ENCODE measurements around the gene COTL1. TPM values are rescaled to one million over a fixed set of nuclear protein-coding genes. Genes with fewer than 3 reads are reported as not detected.
A peak's percentile ranks its signal among the peaks of the same experiment; 100 is the strongest.

The COTL1 gene
- total and polyA plus RNA-seq, 9 of the 15 experiments (the other 6 are each of a cell fraction or from before 2014, with no cell fraction given) = 27.7 to 185 (median 72.5) TPM

DNA sequence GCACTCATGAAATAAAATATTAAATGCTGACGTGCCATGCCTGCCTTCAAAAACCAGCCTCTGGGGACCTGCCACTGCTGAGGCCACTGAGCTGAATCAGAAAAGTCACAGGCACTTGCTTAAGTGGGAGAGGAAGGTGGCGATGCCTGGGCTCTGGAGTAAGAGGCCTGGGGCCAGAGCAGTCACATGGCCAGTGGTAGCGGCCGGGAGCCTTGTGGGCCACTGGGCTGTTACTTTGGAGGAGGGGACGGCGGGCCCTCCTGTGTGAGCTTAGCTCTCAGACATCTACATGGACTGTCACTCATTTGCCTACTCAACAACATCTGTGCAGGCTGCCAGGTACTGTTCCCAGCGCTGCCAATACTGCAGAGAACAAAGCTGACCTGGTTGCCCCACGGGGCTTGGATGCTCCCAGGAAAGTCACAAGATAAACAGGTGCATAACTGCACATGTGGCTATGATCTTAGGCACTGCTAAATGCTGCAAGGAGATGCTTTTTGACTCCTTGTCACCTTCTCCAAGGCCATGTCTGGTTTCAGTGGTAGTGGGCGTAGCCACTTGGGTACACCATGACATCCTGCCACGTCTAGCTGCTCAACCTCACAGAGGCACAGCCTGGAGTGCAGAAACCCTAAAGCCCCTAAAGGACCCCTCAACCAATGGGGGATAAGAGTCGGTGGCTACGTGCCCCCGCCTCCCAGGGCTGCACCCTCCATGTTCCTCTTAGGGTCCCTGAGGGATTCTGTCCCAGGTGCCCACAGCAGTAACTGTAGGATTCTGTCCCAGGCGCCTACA, 11.6 kb downstream of the COTL1 start:
- Histone ChIP-seq H4K20me1 (replicated peaks; ENCODE audit: control insufficient read depth, insufficient read depth, low read length) (no peaks in the 10 kb centered on the region), H3K9ac (ENCODE audit: insufficient read depth in 1 of 2, low read depth in 2 of 2, low read length in 2 of 2) (peak overlapping the region in 1 of 2 experiments; percentile 23; a peak in 1 of 4 replicates), H3K27me3 (ENCODE audit: control insufficient read depth in 2 of 2, insufficient read depth in 2 of 2, low read length in 2 of 2) (no peaks in the 10 kb centered on the region), H3K9me1 (ENCODE audit: control insufficient read depth, insufficient read depth, low read length) (no peaks in the 10 kb centered on the region), H2AFZ (ENCODE audit: low read depth, low read length) (no peak overlapping the region), H3K4me3 (no peak overlapping the region), H3K79me2 (ENCODE audit: control insufficient read depth, insufficient read depth, low read length) (peaks cover 82% of the 10 kb centered on the region), H3K36me3 (ENCODE audit: control insufficient read depth, insufficient read depth, low read length) (peaks cover 21% of the 10 kb centered on the region), H3K4me1 (replicated peaks in 1 of 2; ENCODE audit: control insufficient read depth in 2 of 2, insufficient read depth in 2 of 2, low read length in 2 of 2) (peaks cover 47 to 51% of the 10 kb centered on the region in 2 experiments), H3K9me3 (replicated peaks; ENCODE audit: control insufficient read depth, insufficient read depth, low read depth, low read length) (peaks cover 3% of the 10 kb centered on the region), H3K27ac (ENCODE audit: extremely low read depth, low read depth, low read length) (0 out of 3 replicates have a peak overlapping the region, but pooled peaks have one; percentile 53), H3K4me2 (ENCODE audit: insufficient read depth, low read length) (no peak overlapping the region)
- POLR2A ChIA-PET = interaction anchor here (0.6 to 0.7 kb wide), 4 partner anchors 9 to 451 kb away, joined by 3 to 5 read pairs (median 4); no protein-coding TSS in a partner anchor
- FAIRE-seq (no peak), ATAC-seq (no peak), DNase-seq (ENCODE audit: extremely low read depth in 1 of 4, low spot score in 3 of 4) (no peak)
- WGBS (ENCODE audit: insufficient coverage, low coverage, missing lambda C conversion rate) = 90% methylated on average over 12 of the region's 14 CpGs
- TF ChIP-seq E2F8 (IDR thresholded peaks at IDR 0.05; ENCODE audit: low read depth, partially characterized antibody) = no peak
- TF ChIP-seq, protein P1, sequence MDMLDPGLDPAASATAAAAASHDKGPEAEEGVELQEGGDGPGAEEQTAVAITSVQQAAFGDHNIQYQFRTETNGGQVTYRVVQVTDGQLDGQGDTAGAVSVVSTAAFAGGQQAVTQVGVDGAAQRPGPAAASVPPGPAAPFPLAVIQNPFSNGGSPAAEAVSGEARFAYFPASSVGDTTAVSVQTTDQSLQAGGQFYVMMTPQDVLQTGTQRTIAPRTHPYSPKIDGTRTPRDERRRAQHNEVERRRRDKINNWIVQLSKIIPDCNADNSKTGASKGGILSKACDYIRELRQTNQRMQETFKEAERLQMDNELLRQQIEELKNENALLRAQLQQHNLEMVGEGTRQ (CRISPR knock-in tag; IDR thresholded peaks at IDR 0.05) = no peak
- TF ChIP-seq MAX (CRISPR knock-in tag; IDR thresholded peaks at IDR 0.05) = 0 out of 2 replicates have a peak, but pooled peaks have one; percentile 27
- no peak for TF ChIP-seq MTF1 (CRISPR knock-in tag; IDR thresholded peaks at IDR 0.05; ENCODE audit: borderline replicate concordance)
- TF ChIP-seq CEBPG (CRISPR knock-in tag; IDR thresholded peaks at IDR 0.05) = no peak
- no peak for TF ChIP-seq CEBPG (tag; conservative IDR thresholded peaks at IDR 0.05 in 1 of 2, IDR thresholded peaks at IDR 0.05 in 1 of 2)
- TF ChIP-seq, protein P2, sequence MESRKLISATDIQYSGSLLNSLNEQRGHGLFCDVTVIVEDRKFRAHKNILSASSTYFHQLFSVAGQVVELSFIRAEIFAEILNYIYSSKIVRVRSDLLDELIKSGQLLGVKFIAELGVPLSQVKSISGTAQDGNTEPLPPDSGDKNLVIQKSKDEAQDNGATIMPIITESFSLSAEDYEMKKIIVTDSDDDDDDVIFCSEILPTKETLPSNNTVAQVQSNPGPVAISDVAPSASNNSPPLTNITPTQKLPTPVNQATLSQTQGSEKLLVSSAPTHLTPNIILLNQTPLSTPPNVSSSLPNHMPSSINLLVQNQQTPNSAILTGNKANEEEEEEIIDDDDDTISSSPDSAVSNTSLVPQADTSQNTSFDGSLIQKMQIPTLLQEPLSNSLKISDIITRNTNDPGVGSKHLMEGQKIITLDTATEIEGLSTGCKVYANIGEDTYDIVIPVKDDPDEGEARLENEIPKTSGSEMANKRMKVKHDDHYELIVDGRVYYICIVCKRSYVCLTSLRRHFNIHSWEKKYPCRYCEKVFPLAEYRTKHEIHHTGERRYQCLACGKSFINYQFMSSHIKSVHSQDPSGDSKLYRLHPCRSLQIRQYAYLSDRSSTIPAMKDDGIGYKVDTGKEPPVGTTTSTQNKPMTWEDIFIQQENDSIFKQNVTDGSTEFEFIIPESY (CRISPR knock-in tag; IDR thresholded peaks at IDR 0.05) = peak; percentile 74
- TF ChIP-seq FOXA3 (CRISPR knock-in tag; conservative IDR thresholded peaks at IDR 0.05 in 1 of 2, IDR thresholded peaks at IDR 0.05 in 1 of 2) = 0 out of 4 replicates have a peak, but pooled peaks of 1 of the 2 experiments have one; percentile 58
- no peak for TF ChIP-seq RBM15 (IDR thresholded peaks at IDR 0.05; ENCODE audit: insufficient read depth, low read length)
- TF ChIP-seq ZBTB17 (CRISPR knock-in tag; IDR thresholded peaks at IDR 0.05) = no peak
- no TSS peak for BruUV-seq (replicated peaks)
- CTCF ChIA-PET (ENCODE audit: low intra/inter-chr PET ratio) = no interaction called here
- in situ Hi-C loops (cut with MboI) = no loop called here
- intact Hi-C loops (cut with micrococcal nuclease) = no loop called here

Data from K562 (cell line).